WTC11 (cell line): Measurements from ENCODE around the gene DGCR8.

ENCODE experiments used
- ETV6 ChIP-seq: sonication (generic); formaldehyde crosslinking; IDR thresholded peaks from 2 replicates; pipeline ENCODE4 v1.8.1; 2022; ENCODE audit warnings: mild to moderate bottlenecking, missing genetic modification reagents
- IRF2 ChIP-seq: sonication (generic); formaldehyde crosslinking; IDR thresholded peaks from 2 replicates; pipeline ENCODE4 v1.8.0; 2022; ENCODE audit warnings: low read depth, missing genetic modification reagents, borderline replicate concordance
- MXD4 ChIP-seq: fragments of 250-450 bp; sonication (Bioruptor Pico); IDR thresholded peaks from 2 replicates; pipeline ENCODE4 v1.8.0; 2021; ENCODE audit warnings: mild to moderate bottlenecking, moderate library complexity, borderline replicate concordance
- MYBL2 ChIP-seq: sonication (generic); formaldehyde crosslinking; IDR thresholded peaks from 2 replicates; pipeline ENCODE4 v1.8.1; 2023; ENCODE audit warnings: mild to moderate bottlenecking, moderate library complexity, missing genetic modification reagents
- NR2C2 ChIP-seq: sonication (generic); formaldehyde crosslinking; IDR thresholded peaks from 2 replicates; pipeline ENCODE4 v1.8.0; 2022; ENCODE audit warnings: mild to moderate bottlenecking, missing genetic modification reagents
- SMAD3 ChIP-seq: sonication (generic); formaldehyde crosslinking; IDR thresholded peaks from 2 replicates; pipeline ENCODE4 v1.8.0; 2022; ENCODE audit warnings: missing genetic modification reagents, mild to moderate bottlenecking, borderline replicate concordance
- SP1 ChIP-seq: sonication (generic); formaldehyde crosslinking; conservative IDR thresholded peaks from 2 replicates; pipeline ENCODE4 v1.8.1; 2022; ENCODE audit warnings: missing genetic modification reagents
- TEAD4 ChIP-seq: sonication (generic); formaldehyde crosslinking; IDR thresholded peaks from 2 replicates; pipeline ENCODE4 v1.8.0; 2022; ENCODE audit warnings: mild to moderate bottlenecking, missing genetic modification reagents
- ZNF423 ChIP-seq: fragments of 250-450 bp; sonication (Bioruptor Pico); IDR thresholded peaks from 2 replicates; pipeline ENCODE4 v2.1.2; 2022; ENCODE audit warnings: mild to moderate bottlenecking, moderate library complexity
- TF ChIP-seq, protein P1 (sequence below): fragments of 200-600 bp; IDR thresholded peaks from 2 replicates; pipeline ENCODE4 v1.8.0; 2022; ENCODE audit warnings: antibody characterized with exemption
- TF ChIP-seq, protein P2 (sequence below): sonication (generic); formaldehyde crosslinking; IDR thresholded peaks from 2 replicates; pipeline ENCODE4 v1.8.1; 2023; ENCODE audit warnings: mild to moderate bottlenecking, missing genetic modification reagents, moderate library complexity
- TF ChIP-seq, protein P3 (sequence below): sonication (generic); formaldehyde crosslinking; IDR thresholded peaks from 2 replicates; pipeline ENCODE4 v1.8.0; 2023; ENCODE audit warnings: missing genetic modification reagents, mild to moderate bottlenecking, borderline replicate concordance
- TF ChIP-seq, protein P4 (sequence below): sonication (generic); formaldehyde crosslinking; IDR thresholded peaks from 2 replicates; pipeline ENCODE4 v1.8.0; 2022; ENCODE audit warnings: mild to moderate bottlenecking, missing genetic modification reagents

DNA sequence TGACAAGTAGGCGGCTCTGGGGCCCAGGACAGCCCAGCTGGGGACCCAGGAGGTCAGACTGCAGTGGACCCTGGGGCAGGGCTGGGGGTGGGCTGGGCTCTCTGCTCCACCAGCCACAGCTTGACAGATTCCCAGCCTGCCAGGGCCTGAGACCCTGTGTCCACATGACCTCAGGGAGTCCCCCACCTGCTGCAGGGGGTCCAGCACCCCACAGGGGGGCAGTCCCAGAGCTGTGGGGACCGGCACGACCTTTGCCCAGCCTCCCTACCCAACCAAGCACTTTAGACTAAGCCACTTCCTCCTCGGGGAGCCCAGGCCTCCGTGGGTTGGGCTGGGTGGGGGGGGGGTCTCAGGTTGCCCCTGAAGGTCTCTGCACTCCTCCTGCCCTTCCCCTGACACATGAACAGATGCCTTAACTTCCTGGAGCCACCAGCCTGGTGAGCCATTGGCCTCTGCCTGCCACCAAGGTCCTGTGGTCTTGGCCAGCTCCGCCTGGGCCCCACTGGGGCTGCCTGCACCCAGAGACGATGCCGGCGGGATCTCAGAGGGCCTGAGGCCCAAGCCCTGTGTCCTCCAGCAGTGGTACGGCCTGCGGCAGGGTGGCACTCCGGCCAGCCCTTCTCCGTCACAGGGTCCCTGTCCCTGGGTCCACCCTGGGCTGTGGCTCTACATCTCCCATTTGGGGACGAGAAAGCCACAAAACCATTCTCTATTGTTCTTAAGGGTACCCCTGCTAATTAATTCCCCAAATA is 67.4 kb downstream of the DGCR8 start:
- TF ChIP-seq, protein P1, sequence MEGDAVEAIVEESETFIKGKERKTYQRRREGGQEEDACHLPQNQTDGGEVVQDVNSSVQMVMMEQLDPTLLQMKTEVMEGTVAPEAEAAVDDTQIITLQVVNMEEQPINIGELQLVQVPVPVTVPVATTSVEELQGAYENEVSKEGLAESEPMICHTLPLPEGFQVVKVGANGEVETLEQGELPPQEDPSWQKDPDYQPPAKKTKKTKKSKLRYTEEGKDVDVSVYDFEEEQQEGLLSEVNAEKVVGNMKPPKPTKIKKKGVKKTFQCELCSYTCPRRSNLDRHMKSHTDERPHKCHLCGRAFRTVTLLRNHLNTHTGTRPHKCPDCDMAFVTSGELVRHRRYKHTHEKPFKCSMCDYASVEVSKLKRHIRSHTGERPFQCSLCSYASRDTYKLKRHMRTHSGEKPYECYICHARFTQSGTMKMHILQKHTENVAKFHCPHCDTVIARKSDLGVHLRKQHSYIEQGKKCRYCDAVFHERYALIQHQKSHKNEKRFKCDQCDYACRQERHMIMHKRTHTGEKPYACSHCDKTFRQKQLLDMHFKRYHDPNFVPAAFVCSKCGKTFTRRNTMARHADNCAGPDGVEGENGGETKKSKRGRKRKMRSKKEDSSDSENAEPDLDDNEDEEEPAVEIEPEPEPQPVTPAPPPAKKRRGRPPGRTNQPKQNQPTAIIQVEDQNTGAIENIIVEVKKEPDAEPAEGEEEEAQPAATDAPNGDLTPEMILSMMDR, result no peak
- TF ChIP-seq SP1 (CRISPR knock-in tag), result no peak
- TF ChIP-seq SMAD3 (CRISPR knock-in tag), result no peak
- no peak for TF ChIP-seq MXD4
- TF ChIP-seq TEAD4 (CRISPR knock-in tag), result no peak
- no peak for TF ChIP-seq IRF2 (CRISPR knock-in tag)
- TF ChIP-seq ETV6, result no peak
- TF ChIP-seq NR2C2 (CRISPR knock-in tag), result no peak
- TF ChIP-seq MYBL2 (CRISPR knock-in tag), result no peak
- TF ChIP-seq, protein P2, sequence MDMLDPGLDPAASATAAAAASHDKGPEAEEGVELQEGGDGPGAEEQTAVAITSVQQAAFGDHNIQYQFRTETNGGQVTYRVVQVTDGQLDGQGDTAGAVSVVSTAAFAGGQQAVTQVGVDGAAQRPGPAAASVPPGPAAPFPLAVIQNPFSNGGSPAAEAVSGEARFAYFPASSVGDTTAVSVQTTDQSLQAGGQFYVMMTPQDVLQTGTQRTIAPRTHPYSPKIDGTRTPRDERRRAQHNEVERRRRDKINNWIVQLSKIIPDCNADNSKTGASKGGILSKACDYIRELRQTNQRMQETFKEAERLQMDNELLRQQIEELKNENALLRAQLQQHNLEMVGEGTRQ (CRISPR knock-in tag), result no peak
- TF ChIP-seq ZNF423 (CRISPR knock-in tag), result no peak
- TF ChIP-seq, protein P3, sequence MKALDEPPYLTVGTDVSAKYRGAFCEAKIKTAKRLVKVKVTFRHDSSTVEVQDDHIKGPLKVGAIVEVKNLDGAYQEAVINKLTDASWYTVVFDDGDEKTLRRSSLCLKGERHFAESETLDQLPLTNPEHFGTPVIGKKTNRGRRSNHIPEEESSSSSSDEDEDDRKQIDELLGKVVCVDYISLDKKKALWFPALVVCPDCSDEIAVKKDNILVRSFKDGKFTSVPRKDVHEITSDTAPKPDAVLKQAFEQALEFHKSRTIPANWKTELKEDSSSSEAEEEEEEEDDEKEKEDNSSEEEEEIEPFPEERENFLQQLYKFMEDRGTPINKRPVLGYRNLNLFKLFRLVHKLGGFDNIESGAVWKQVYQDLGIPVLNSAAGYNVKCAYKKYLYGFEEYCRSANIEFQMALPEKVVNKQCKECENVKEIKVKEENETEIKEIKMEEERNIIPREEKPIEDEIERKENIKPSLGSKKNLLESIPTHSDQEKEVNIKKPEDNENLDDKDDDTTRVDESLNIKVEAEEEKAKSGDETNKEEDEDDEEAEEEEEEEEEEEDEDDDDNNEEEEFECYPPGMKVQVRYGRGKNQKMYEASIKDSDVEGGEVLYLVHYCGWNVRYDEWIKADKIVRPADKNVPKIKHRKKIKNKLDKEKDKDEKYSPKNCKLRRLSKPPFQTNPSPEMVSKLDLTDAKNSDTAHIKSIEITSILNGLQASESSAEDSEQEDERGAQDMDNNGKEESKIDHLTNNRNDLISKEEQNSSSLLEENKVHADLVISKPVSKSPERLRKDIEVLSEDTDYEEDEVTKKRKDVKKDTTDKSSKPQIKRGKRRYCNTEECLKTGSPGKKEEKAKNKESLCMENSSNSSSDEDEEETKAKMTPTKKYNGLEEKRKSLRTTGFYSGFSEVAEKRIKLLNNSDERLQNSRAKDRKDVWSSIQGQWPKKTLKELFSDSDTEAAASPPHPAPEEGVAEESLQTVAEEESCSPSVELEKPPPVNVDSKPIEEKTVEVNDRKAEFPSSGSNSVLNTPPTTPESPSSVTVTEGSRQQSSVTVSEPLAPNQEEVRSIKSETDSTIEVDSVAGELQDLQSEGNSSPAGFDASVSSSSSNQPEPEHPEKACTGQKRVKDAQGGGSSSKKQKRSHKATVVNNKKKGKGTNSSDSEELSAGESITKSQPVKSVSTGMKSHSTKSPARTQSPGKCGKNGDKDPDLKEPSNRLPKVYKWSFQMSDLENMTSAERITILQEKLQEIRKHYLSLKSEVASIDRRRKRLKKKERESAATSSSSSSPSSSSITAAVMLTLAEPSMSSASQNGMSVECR (CRISPR knock-in tag), result no peak
- TF ChIP-seq, protein P4, sequence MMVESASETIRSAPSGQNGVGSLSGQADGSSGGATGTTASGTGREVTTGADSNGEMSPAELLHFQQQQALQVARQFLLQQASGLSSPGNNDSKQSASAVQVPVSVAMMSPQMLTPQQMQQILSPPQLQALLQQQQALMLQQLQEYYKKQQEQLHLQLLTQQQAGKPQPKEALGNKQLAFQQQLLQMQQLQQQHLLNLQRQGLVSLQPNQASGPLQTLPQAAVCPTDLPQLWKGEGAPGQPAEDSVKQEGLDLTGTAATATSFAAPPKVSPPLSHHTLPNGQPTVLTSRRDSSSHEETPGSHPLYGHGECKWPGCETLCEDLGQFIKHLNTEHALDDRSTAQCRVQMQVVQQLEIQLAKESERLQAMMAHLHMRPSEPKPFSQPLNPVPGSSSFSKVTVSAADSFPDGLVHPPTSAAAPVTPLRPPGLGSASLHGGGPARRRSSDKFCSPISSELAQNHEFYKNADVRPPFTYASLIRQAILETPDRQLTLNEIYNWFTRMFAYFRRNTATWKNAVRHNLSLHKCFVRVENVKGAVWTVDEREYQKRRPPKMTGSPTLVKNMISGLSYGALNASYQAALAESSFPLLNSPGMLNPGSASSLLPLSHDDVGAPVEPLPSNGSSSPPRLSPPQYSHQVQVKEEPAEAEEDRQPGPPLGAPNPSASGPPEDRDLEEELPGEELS (CRISPR knock-in tag), result no peak
